ENCODE data around the gene FOCAD.

Gene FOCAD

GRCh38 chr9:20693068-20693467 lies 9.0 kb downstream of the FOCAD start:
- Histone ChIP-seq H3K9ac (ENCODE audit: low read length) (no peak overlapping the region), H3K79me2 (ENCODE audit: low read length) (0 out of 2 replicates have a peak, but pooled peaks cover 4% of the 10 kb centered on the region), H2AFZ (ENCODE audit: low read length) (no peak overlapping the region), H3K27ac (ENCODE audit: low read length) (no peak overlapping the region), H3K4me1 (ENCODE audit: low read length) (no peaks in the 10 kb centered on the region), H3K36me3 (replicated peaks; ENCODE audit: insufficient read depth, low read length) (no peaks in the 10 kb centered on the region), H3K4me2 (ENCODE audit: low read depth, low read length) (no peak overlapping the region), H4K20me1 (ENCODE audit: insufficient read depth, low read length) (no peaks in the 10 kb centered on the region), H3K9me3 (replicated peaks; ENCODE audit: insufficient read depth, low read length) (no peaks in the 10 kb centered on the region), H3K4me3 (ENCODE audit: low read length) (no peak overlapping the region), H3K9me2 (replicated peaks; ENCODE audit: insufficient read depth, low read length) (no peaks in the 10 kb centered on the region), H3K27me3 (replicated peaks; ENCODE audit: insufficient read depth, low read length) (no peaks in the 10 kb centered on the region), H3F3A (ENCODE audit: insufficient read depth, low read length) (no peaks in the 10 kb centered on the region)
- DNase-seq = no peak
- TF ChIP-seq CTCF (IDR thresholded peaks at IDR 0.05; ENCODE audit: low read length) (no peak), EZH2phosphoT487 (IDR thresholded peaks at IDR 0.05; ENCODE audit: low read length) (no peak), EZH2 (optimal IDR thresholded peaks at IDR 0.05; ENCODE audit: low read depth, low read length) (no peak)

- H3K9me3 ChIP-seq (replicated peaks; ENCODE audit: insufficient read depth, low read length) = no peaks in the 10 kb centered on the region
- H2AFZ ChIP-seq (ENCODE audit: low read length) = no peak overlapping the region
- H3K79me2 ChIP-seq (ENCODE audit: low read length) = no peaks in the 10 kb centered on the region
- no peaks in the 10 kb centered on the region for H3F3A ChIP-seq (ENCODE audit: insufficient read depth, low read length)
- TF ChIP-seq EZH2phosphoT487 (IDR thresholded peaks at IDR 0.05; ENCODE audit: low read length) = no peak
- TF ChIP-seq CTCF (IDR thresholded peaks at IDR 0.05; ENCODE audit: low read length) = no peak
- TF ChIP-seq EZH2 (optimal IDR thresholded peaks at IDR 0.05; ENCODE audit: low read depth, low read length) = no peak
- H3K4me2 ChIP-seq (ENCODE audit: low read depth, low read length) = no peak overlapping the region
- H3K4me1 ChIP-seq (ENCODE audit: low read length) = no peaks in the 10 kb centered on the region
- no peaks in the 10 kb centered on the region for H3K36me3 ChIP-seq (replicated peaks; ENCODE audit: insufficient read depth, low read length)
- no peaks in the 10 kb centered on the region for H3K9me2 ChIP-seq (replicated peaks; ENCODE audit: insufficient read depth, low read length)
- no peak for DNase-seq
- H4K20me1 ChIP-seq (ENCODE audit: insufficient read depth, low read length) = no peaks in the 10 kb centered on the region
- H3K9ac ChIP-seq (ENCODE audit: low read length) = no peak overlapping the region
- H3K4me3 ChIP-seq (ENCODE audit: low read length) = no peak overlapping the region
- no peaks in the 10 kb centered on the region for H3K27me3 ChIP-seq (replicated peaks; ENCODE audit: insufficient read depth, low read length)
- H3K27ac ChIP-seq (ENCODE audit: low read length) = no peak overlapping the region
Observed at GRCh38 chr9:20694248-20694647, 10.2 kb downstream of the FOCAD start.

GRCh38 chr9:20697021-20697719 lies 13.1 kb downstream of the FOCAD start:
- Histone ChIP-seq H3K9me2 (replicated peaks; ENCODE audit: insufficient read depth, low read length) (no peaks in the 10 kb centered on the region), H3K79me2 (ENCODE audit: low read length) (no peaks in the 10 kb centered on the region), H4K20me1 (ENCODE audit: insufficient read depth, low read length) (no peaks in the 10 kb centered on the region), H3K27ac (ENCODE audit: low read length) (no peak overlapping the region), H3K4me2 (ENCODE audit: low read depth, low read length) (no peak overlapping the region), H2AFZ (ENCODE audit: low read length) (no peak overlapping the region), H3K9ac (ENCODE audit: low read length) (no peak overlapping the region), H3K27me3 (replicated peaks; ENCODE audit: insufficient read depth, low read length) (no peaks in the 10 kb centered on the region), H3K9me3 (replicated peaks; ENCODE audit: insufficient read depth, low read length) (no peaks in the 10 kb centered on the region), H3F3A (ENCODE audit: insufficient read depth, low read length) (no peaks in the 10 kb centered on the region), H3K36me3 (replicated peaks; ENCODE audit: insufficient read depth, low read length) (no peaks in the 10 kb centered on the region), H3K4me3 (ENCODE audit: low read length) (no peak overlapping the region), H3K4me1 (ENCODE audit: low read length) (no peaks in the 10 kb centered on the region)
- DNase-seq = no peak
- TF ChIP-seq EZH2phosphoT487 (IDR thresholded peaks at IDR 0.05; ENCODE audit: low read length) = no peak
- TF ChIP-seq CTCF (IDR thresholded peaks at IDR 0.05; ENCODE audit: low read length) = no peak
- TF ChIP-seq EZH2 (optimal IDR thresholded peaks at IDR 0.05; ENCODE audit: low read depth, low read length) = no peak
